GM12878 (cell line): Measurements from ENCODE around the gene PRKCZ.

ENCODE experiments used
- ATF3 ChIP-seq: IDR thresholded peaks from 2 replicates; pipeline ENCODE4 v1.6.1; 2011; ENCODE audit warnings: low read depth, mild to moderate bottlenecking, low read length, moderate library complexity, borderline replicate concordance; ENCODE audit errors: extremely low read depth
- CTCF ChIP-seq, 3 experiments: IDR thresholded peaks in 2 of 3; conservative IDR thresholded peaks in 1 of 3; 2 replicates each; pipeline ENCODE4 v1.5.1; 2011; ENCODE audit warnings: low read depth in 3 of 3, low read length in 3 of 3, mild to moderate bottlenecking in 3 of 3, control low read depth in 2 of 3, moderate library complexity in 2 of 3, inconsistent platforms in 1 of 3, mixed read lengths in 1 of 3; ENCODE audit not compliant: control insufficient read depth in 2 of 3, insufficient read depth in 1 of 3; ENCODE audit errors: extremely low read depth in 1 of 3
- EP300 ChIP-seq, 2 experiments: fragments of 150-350 bp in 1 of 2; IDR thresholded peaks; 2 replicates each; pipeline ENCODE4 v1.6.1; 2011 to 2012; ENCODE audit warnings: low read depth in 2 of 2, low read length in 2 of 2, borderline replicate concordance in 1 of 2, improper control_type of control experiment in 1 of 2, inconsistent platforms in 1 of 2; ENCODE audit not compliant: control insufficient read depth in 1 of 2
- FOS ChIP-seq: IDR thresholded peaks from 3 replicates; pipeline ENCODE4 v1.6.1; 2011; ENCODE audit warnings: borderline replicate concordance; ENCODE audit not compliant: insufficient read length; ENCODE audit errors: extremely low read depth
- HDAC2 ChIP-seq: fragments of 200-600 bp; sonication (generic); IDR thresholded peaks from 2 replicates; pipeline ENCODE4 v1.6.1; 2017
- IRF3 ChIP-seq: fragments of 450-650 bp; IDR thresholded peaks from 2 replicates; pipeline ENCODE4 v1.6.1; 2014; ENCODE audit warnings: mild to moderate bottlenecking
- KAT2A ChIP-seq: conservative IDR thresholded peaks from 2 replicates; pipeline ENCODE4 v1.6.1; 2011; ENCODE audit warnings: low read depth, low read length; ENCODE audit not compliant: control insufficient read depth
- POLR2A ChIP-seq: IDR thresholded peaks from 2 replicates; pipeline ENCODE4 v1.6.1; 2011; ENCODE audit warnings: low read depth, mild to moderate bottlenecking, low read length
- POLR2AphosphoS5 ChIP-seq: IDR thresholded peaks from 2 replicates; pipeline ENCODE4 v1.6.1; 2011; ENCODE audit warnings: mild to moderate bottlenecking, low read length, inconsistent platforms
- REST ChIP-seq: IDR thresholded peaks from 2 replicates; pipeline ENCODE4 v1.6.1; 2012; ENCODE audit warnings: mild to moderate bottlenecking, low read depth, low read length
- SREBF2 ChIP-seq: IDR thresholded peaks from 2 replicates; pipeline ENCODE4 v1.6.1; 2012; ENCODE audit warnings: mild to moderate bottlenecking, low read length
- ZBTB33 ChIP-seq: fragments of 450-650 bp; IDR thresholded peaks from 2 replicates; pipeline ENCODE4 v1.6.1; 2017; ENCODE audit warnings: mild to moderate bottlenecking
- TF ChIP-seq, protein P1 (sequence below): fragments of 450-650 bp; IDR thresholded peaks from 2 replicates; pipeline ENCODE4 v1.6.1; 2016; ENCODE audit warnings: mild to moderate bottlenecking

GRCh38 chr1:2070800-2071530 is 20.8 kb downstream of the PRKCZ start:
- no peak for TF ChIP-seq SREBF2
- no peak for TF ChIP-seq HDAC2
- TF ChIP-seq, protein P1, sequence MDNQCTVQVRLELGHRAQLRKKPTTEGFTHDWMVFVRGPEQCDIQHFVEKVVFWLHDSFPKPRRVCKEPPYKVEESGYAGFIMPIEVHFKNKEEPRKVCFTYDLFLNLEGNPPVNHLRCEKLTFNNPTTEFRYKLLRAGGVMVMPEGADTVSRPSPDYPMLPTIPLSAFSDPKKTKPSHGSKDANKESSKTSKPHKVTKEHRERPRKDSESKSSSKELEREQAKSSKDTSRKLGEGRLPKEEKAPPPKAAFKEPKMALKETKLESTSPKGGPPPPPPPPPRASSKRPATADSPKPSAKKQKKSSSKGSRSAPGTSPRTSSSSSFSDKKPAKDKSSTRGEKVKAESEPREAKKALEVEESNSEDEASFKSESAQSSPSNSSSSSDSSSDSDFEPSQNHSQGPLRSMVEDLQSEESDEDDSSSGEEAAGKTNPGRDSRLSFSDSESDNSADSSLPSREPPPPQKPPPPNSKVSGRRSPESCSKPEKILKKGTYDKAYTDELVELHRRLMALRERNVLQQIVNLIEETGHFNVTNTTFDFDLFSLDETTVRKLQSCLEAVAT, result no peak
- TF ChIP-seq CTCF (IDR thresholded peaks at IDR 0.05 in 2 of 3, conservative IDR thresholded peaks at IDR 0.05 in 1 of 3; ENCODE audit: control insufficient read depth in 2 of 3, extremely low read depth in 1 of 3, insufficient read depth in 1 of 3, low read depth in 3 of 3, low read length in 3 of 3), result no peak
- TF ChIP-seq EP300 (IDR thresholded peaks at IDR 0.05; ENCODE audit: borderline replicate concordance in 1 of 2, control insufficient read depth in 1 of 2, low read depth in 2 of 2, low read length in 2 of 2), result no peak
- TF ChIP-seq KAT2A, result no peak
- TF ChIP-seq POLR2AphosphoS5, result no peak
- no peak for TF ChIP-seq POLR2A
- no peak for TF ChIP-seq FOS
- no peak for TF ChIP-seq ATF3
- TF ChIP-seq IRF3, result no peak
- no peak for TF ChIP-seq REST
- TF ChIP-seq ZBTB33, result no peak
